OCI-LY3 (cell line): ENCODE measurements around the gene COPZ2.

Experiments
- EZH2phosphoT487 ChIP-seq: fragments of 200-600 bp; shearing (Covaris generic); IDR thresholded peaks from 2 replicates; pipeline ENCODE4 v1.6.1; 2018; ENCODE audit warnings: antibody characterized with exemption, mixed run types, low read depth
- TF ChIP-seq, protein P1 (sequence below): fragments of 200-600, 300-600 bp; sonication (generic); IDR thresholded peaks from 2 replicates; pipeline ENCODE4 v1.5.1; 2014; ENCODE audit warnings: antibody characterized with exemption, low read length, low read depth

DNA sequence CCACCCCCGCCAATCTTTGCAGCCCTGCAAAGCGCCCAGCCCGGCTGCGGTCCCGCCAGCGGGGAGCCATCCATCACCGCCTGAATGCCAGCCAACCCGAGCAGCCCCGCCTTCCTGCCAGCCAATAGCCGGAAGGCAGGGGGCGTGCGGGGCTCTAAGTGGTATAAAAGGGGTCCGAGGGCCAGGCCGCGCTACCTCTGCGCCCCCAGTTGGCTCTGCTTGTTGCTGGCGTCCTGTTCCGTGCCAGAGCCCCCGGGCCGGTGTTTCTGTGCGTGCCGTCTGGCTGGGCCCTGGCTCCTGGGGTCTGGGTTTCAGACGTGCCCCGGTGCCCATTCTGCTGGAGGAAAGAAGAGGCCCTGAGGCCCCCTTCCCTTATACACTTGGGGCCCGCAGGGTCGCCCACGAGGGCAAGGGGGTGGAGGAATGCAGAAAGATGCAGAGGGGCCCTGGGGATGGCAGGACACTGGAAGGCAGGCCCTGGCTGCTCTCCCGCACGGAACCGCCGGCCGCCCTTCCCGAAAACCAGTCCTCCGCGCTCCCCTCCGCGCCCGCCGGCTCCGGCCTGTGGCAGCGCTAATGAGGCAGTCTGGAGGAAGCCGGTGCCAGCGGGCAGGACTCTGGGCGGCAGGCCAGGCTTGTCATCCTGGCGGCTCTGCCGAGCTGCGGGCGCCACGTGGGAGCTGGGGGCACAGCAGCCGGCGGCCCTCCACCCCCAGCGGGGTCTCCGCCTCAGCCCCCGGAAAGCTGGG is 14.0 kb downstream of the COPZ2 start:
- TF ChIP-seq, protein P1, sequence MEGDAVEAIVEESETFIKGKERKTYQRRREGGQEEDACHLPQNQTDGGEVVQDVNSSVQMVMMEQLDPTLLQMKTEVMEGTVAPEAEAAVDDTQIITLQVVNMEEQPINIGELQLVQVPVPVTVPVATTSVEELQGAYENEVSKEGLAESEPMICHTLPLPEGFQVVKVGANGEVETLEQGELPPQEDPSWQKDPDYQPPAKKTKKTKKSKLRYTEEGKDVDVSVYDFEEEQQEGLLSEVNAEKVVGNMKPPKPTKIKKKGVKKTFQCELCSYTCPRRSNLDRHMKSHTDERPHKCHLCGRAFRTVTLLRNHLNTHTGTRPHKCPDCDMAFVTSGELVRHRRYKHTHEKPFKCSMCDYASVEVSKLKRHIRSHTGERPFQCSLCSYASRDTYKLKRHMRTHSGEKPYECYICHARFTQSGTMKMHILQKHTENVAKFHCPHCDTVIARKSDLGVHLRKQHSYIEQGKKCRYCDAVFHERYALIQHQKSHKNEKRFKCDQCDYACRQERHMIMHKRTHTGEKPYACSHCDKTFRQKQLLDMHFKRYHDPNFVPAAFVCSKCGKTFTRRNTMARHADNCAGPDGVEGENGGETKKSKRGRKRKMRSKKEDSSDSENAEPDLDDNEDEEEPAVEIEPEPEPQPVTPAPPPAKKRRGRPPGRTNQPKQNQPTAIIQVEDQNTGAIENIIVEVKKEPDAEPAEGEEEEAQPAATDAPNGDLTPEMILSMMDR: peak; percentile 8; the same call in 1 of the 2 replicates
- no peak for TF ChIP-seq EZH2phosphoT487
